CD14-positive monocyte (primary cell): ENCODE measurements around the gene SLC9C1. TPM values are rescaled to one million over a fixed set of nuclear protein-coding genes. Genes with fewer than 3 reads are reported as not detected.

ENCODE experiments used
- DNase-seq, 3 donors: peaks; one replicate each; pipeline ENCODE4 v3.0.0-alpha.2; 2011 to 2022
- H2AFZ ChIP-seq: 2 replicates; pipeline ENCODE4 v1.6.0; 2012; ENCODE audit warnings: mild to moderate bottlenecking, low read depth, low read length, inconsistent platforms; ENCODE audit not compliant: insufficient read depth, poor library complexity, severe bottlenecking
- H3K27ac ChIP-seq, 2 donors: 1 replicate in 1 of 2; 2 replicates in 1 of 2; pipeline ENCODE4 v1.5.1; 2012 to 2013; ENCODE audit warnings: low read length in 2 of 2, control low read depth in 1 of 2, inconsistent platforms in 1 of 2, low read depth in 1 of 2, mild to moderate bottlenecking in 1 of 2
- H3K27me3 ChIP-seq, 2 donors: one replicate each; pipeline versions ENCODE4 v1.6.0 to v1.6.1; 2011 to 2013; ENCODE audit warnings: low read length in 2 of 2; ENCODE audit not compliant: control insufficient read depth in 2 of 2, insufficient read depth in 2 of 2
- H3K36me3 ChIP-seq, 2 donors: replicated peaks in 1 of 2; 1 replicate in 1 of 2; 2 replicates in 1 of 2; pipeline versions ENCODE4 v1.5.1 to v1.6.1; 2012 to 2013; ENCODE audit warnings: low read length in 2 of 2, control low read depth in 1 of 2, inconsistent platforms in 1 of 2, mild to moderate bottlenecking in 1 of 2; ENCODE audit not compliant: insufficient read depth in 2 of 2, control insufficient read depth in 1 of 2
- H3K4me1 ChIP-seq, 2 donors: 1 replicate in 1 of 2; 2 replicates in 1 of 2; pipeline versions ENCODE4 v1.5.1 to v1.6.1; 2012 to 2013; ENCODE audit warnings: low read length in 2 of 2, control low read depth in 1 of 2, inconsistent platforms in 1 of 2, mild to moderate bottlenecking in 1 of 2, moderate library complexity in 1 of 2; ENCODE audit not compliant: insufficient read depth in 2 of 2, control insufficient read depth in 1 of 2
- H3K4me2 ChIP-seq: replicated peaks from 2 replicates; pipeline ENCODE3; 2012; ENCODE audit warnings: low read length, moderate library complexity, mild to moderate bottlenecking; ENCODE audit not compliant: poor library complexity, severe bottlenecking; ENCODE audit errors: extremely low read depth
- H3K4me3 ChIP-seq, 3 experiments: fragments of 200-600 bp in 1 of 3; sonication (generic) in 1 of 3; replicated peaks in 1 of 3; 1 replicate in 2 of 3; 2 replicates in 1 of 3; pipeline ENCODE4 v1.5.1; 2011 to 2013; ENCODE audit warnings: low read length in 3 of 3, mild to moderate bottlenecking in 3 of 3, control low read depth in 2 of 3, low read depth in 2 of 3, inconsistent platforms in 1 of 3, moderate library complexity in 1 of 3
- H3K79me2 ChIP-seq: 2 replicates; pipeline ENCODE4 v1.6.0; 2012; ENCODE audit warnings: mild to moderate bottlenecking, control low read depth, inconsistent platforms, low read length, moderate library complexity; ENCODE audit not compliant: insufficient read depth
- H3K9ac ChIP-seq: 2 replicates; pipeline ENCODE4 v1.6.0; 2017; ENCODE audit warnings: low read length, mild to moderate bottlenecking; ENCODE audit not compliant: insufficient read depth, poor library complexity, severe bottlenecking
- H3K9me3 ChIP-seq, 2 donors: replicated peaks in 1 of 2; 1 replicate in 1 of 2; 2 replicates in 1 of 2; pipeline versions ENCODE4 v1.5.1 to v1.6.1; 2012 to 2013; ENCODE audit warnings: low read length in 2 of 2, control low read depth in 1 of 2; ENCODE audit not compliant: control insufficient read depth in 1 of 2, insufficient read depth in 1 of 2
- H4K20me1 ChIP-seq: 2 replicates; pipeline ENCODE4 v1.6.0; 2012; ENCODE audit warnings: mild to moderate bottlenecking, low read length, control low read depth, moderate library complexity; ENCODE audit not compliant: insufficient read depth
- H3K27ac Mint-ChIP-seq, 7 donors: one replicate each; pipeline ENCODE4 v1.8.0; 2020; ENCODE audit warnings: mild to moderate bottlenecking in 7 of 7, mixed read lengths in 7 of 7, moderate library complexity in 6 of 7, inconsistent platforms in 2 of 7
- H3K27me3 Mint-ChIP-seq, 3 donors: one replicate each; pipeline ENCODE4 v1.8.0; 2021 to 2022; ENCODE audit warnings: low read depth in 3 of 3, mild to moderate bottlenecking in 3 of 3, mixed read lengths in 3 of 3, moderate library complexity in 3 of 3, inconsistent platforms in 1 of 3
- H3K36me3 Mint-ChIP-seq, 2 donors: one replicate each; pipeline ENCODE4 v1.8.0; 2020; ENCODE audit warnings: mixed read lengths in 2 of 2, inconsistent platforms in 1 of 2, mild to moderate bottlenecking in 1 of 2
- H3K4me1 Mint-ChIP-seq: one replicate; pipeline ENCODE4 v1.8.0; 2020; ENCODE audit warnings: mild to moderate bottlenecking, mixed read lengths
- H3K4me3 Mint-ChIP-seq, 2 donors: one replicate each; pipeline ENCODE4 v1.8.0; 2020; ENCODE audit warnings: mild to moderate bottlenecking in 2 of 2, mixed read lengths in 2 of 2, moderate library complexity in 1 of 2
- H3K9me3 Mint-ChIP-seq, 7 donors: one replicate each; pipeline ENCODE4 v1.8.0; 2020 to 2022; ENCODE audit warnings: mixed read lengths in 7 of 7, mild to moderate bottlenecking in 6 of 7, moderate library complexity in 6 of 7, inconsistent platforms in 2 of 7
- CTCF ChIP-seq: fragments of 200-600 bp; IDR thresholded peaks from one replicate; pipeline ENCODE4 v1.8.0; 2022; ENCODE audit warnings: antibody characterized with exemption, mild to moderate bottlenecking
- WGBS: methylation state at CpG from one replicate; pipeline ENCODE4 v1.1.5; 2013; ENCODE audit warnings: missing lambda C conversion rate; ENCODE audit not compliant: insufficient coverage; 5-methylcytosine and 5-hydroxymethylcytosine counted together
- intact Hi-C, 2 donors: fragments of 100-400 bp; cut with micrococcal nuclease; formaldehyde crosslinking; loops; one replicate each; pipeline versions ENCODE4 v1.15.0 to v1.15.1; 2023
- polyA plus RNA-seq, 3 donors: library from polyadenylated mRNA; depleted of rRNA in 1 of 3; unstranded in 2 of 3; stranded (reverse) in 1 of 3; fragments of 300-500 nt in 2 of 3; fragments of >200 nt in 1 of 3; fragmentation: Illumina TruSeq in 2 of 3; gene quantifications; 1 replicate in 2 of 3; 2 replicates in 1 of 3; pipeline ENCODE4 v1.2.3, GENCODE V29; 2012 to 2021

The SLC9C1 gene
- polyA plus RNA-seq, 3 donors, result not detected

GRCh38 chr3:112117415-112117814 lies 176.6 kb downstream of the SLC9C1 start:
- no peaks in the 10 kb centered on the region for H3K79me2 ChIP-seq
- Mint-ChIP-seq H3K36me3 (peaks cover 0 to 3% of the 10 kb centered on the region in 2 donors), H3K27ac (peak overlapping the region in 5 of 7 donors; percentile 12 to 80 (median 22)), H3K4me1 (peaks cover 48% of the 10 kb centered on the region), H3K9me3 (no peaks in the 10 kb centered on the region), H3K4me3 (peak overlapping the region in 1 of 2 donors; percentile 46), H3K27me3 (peaks cover 0 to 10% (median 5%) of the 10 kb centered on the region in 3 donors)
- H3K4me2 ChIP-seq, result no peak overlapping the region
- H3K9me3 ChIP-seq, result no peaks in the 10 kb centered on the region
- peak overlapping the region; percentile 23 to 28 for H3K27ac ChIP-seq
- H3K4me1 ChIP-seq, result peaks cover 38 to 42% of the 10 kb centered on the region in 2 donors
- no peaks in the 10 kb centered on the region for H4K20me1 ChIP-seq
- no CpG with 5 or more reads among the region's 1 CpG for WGBS
- no peak overlapping the region for H2AFZ ChIP-seq
- H3K9ac ChIP-seq, result no peak overlapping the region
- H3K27me3 ChIP-seq, result no peaks in the 10 kb centered on the region
- no peak for DNase-seq
- H3K36me3 ChIP-seq, result no peaks in the 10 kb centered on the region
- intact Hi-C loops, result no loop called here
- peak overlapping the region in 1 of 3 experiments; percentile 8 for H3K4me3 ChIP-seq
- no peak for TF ChIP-seq CTCF

- Histone ChIP-seq H3K4me3 (no peak overlapping the region), H3K36me3 (no peaks in the 10 kb centered on the region), H2AFZ (no peak overlapping the region), H3K27ac (no peak overlapping the region), H3K9ac (no peak overlapping the region), H3K4me2 (no peak overlapping the region), H3K4me1 (peaks cover 38 to 42% of the 10 kb centered on the region in 2 donors), H3K9me3 (no peaks in the 10 kb centered on the region), H4K20me1 (no peaks in the 10 kb centered on the region), H3K79me2 (no peaks in the 10 kb centered on the region), H3K27me3 (no peaks in the 10 kb centered on the region)
- no peak for TF ChIP-seq CTCF
- no peak overlapping the region for H3K4me3 Mint-ChIP-seq
- H3K27ac Mint-ChIP-seq, result peak overlapping the region in 2 of 7 donors; percentile 30 to 72
- intact Hi-C loops, result no loop called here
- 88% methylated on average over 10 of the region's 13 CpGs for WGBS
- peaks cover 48% of the 10 kb centered on the region for H3K4me1 Mint-ChIP-seq
- H3K27me3 Mint-ChIP-seq, result peaks cover 0 to 12% (median 5%) of the 10 kb centered on the region in 3 donors
- H3K9me3 Mint-ChIP-seq, result no peaks in the 10 kb centered on the region
- peaks cover 0 to 3% of the 10 kb centered on the region in 2 donors for H3K36me3 Mint-ChIP-seq
- DNase-seq, result no peak
Observed at GRCh38 chr3:112116748-112117186, 177.2 kb downstream of the SLC9C1 start.
